ENCODE results near the gene TEC.

Gene TEC

GRCh38 chr4:48141048-48141447 lies 128.6 kb downstream of the TEC start:
- TF ChIP-seq EGR1 (IDR thresholded peaks at IDR 0.05) = no peak
- peak; percentile 55 for TF ChIP-seq RAD21 (IDR thresholded peaks at IDR 0.05; ENCODE audit: low read depth)

GRCh38 chr4:48139691-48140090 lies 129.9 kb downstream of the TEC start:
- TF ChIP-seq USF1 (IDR thresholded peaks at IDR 0.05) = no peak

- TF ChIP-seq EGR1 (IDR thresholded peaks at IDR 0.05) = no peak
- no peak for TF ChIP-seq EP300 (IDR thresholded peaks at IDR 0.05; ENCODE audit: borderline replicate concordance)
- no peak for TF ChIP-seq RAD21 (IDR thresholded peaks at IDR 0.05; ENCODE audit: low read depth)
- TF ChIP-seq MAX (IDR thresholded peaks at IDR 0.05) = no peak
- TF ChIP-seq REST (IDR thresholded peaks at IDR 0.05; ENCODE audit: low read depth) = no peak
- TF ChIP-seq CEBPB (IDR thresholded peaks at IDR 0.05) = no peak
- TF ChIP-seq YY1 (IDR thresholded peaks at IDR 0.05; ENCODE audit: low read depth) = no peak
- no peak for TF ChIP-seq TAF1 (IDR thresholded peaks at IDR 0.05; ENCODE audit: low read depth)
- no peak for TF ChIP-seq FOXM1 (IDR thresholded peaks at IDR 0.05; ENCODE audit: borderline replicate concordance, low read depth)
- no peak for TF ChIP-seq CREB1 (IDR thresholded peaks at IDR 0.05; ENCODE audit: low read depth)
These were observed 130.7 kb downstream of the TEC start for GRCh38 chr4:48138936-48139335.

GRCh38 chr4:48138511-48138910 lies 131.1 kb downstream of the TEC start:
- TF ChIP-seq RAD21 (IDR thresholded peaks at IDR 0.05; ENCODE audit: low read depth) = no peak
- no peak for TF ChIP-seq CREB1 (IDR thresholded peaks at IDR 0.05; ENCODE audit: low read depth)

GRCh38 chr4:48137846-48138245 lies 131.8 kb downstream of the TEC start:
- no peak for TF ChIP-seq CEBPB (IDR thresholded peaks at IDR 0.05)
- TF ChIP-seq REST (IDR thresholded peaks at IDR 0.05; ENCODE audit: low read depth) = no peak
- no peak for TF ChIP-seq EGR1 (IDR thresholded peaks at IDR 0.05)
- TF ChIP-seq FOXM1 (IDR thresholded peaks at IDR 0.05; ENCODE audit: borderline replicate concordance, low read depth) = no peak
- TF ChIP-seq TAF1 (IDR thresholded peaks at IDR 0.05; ENCODE audit: low read depth) = no peak
- TF ChIP-seq USF1 (IDR thresholded peaks at IDR 0.05) = no peak
- no peak for TF ChIP-seq CREB1 (IDR thresholded peaks at IDR 0.05; ENCODE audit: low read depth)
- TF ChIP-seq TCF12 (IDR thresholded peaks at IDR 0.05; ENCODE audit: low read depth) = no peak
- no peak for TF ChIP-seq TEAD4 (IDR thresholded peaks at IDR 0.05)
- no peak for TF ChIP-seq ZBTB7A (IDR thresholded peaks at IDR 0.05; ENCODE audit: low read depth)
- no peak for TF ChIP-seq EP300 (IDR thresholded peaks at IDR 0.05; ENCODE audit: borderline replicate concordance)
- no peak for TF ChIP-seq YY1 (IDR thresholded peaks at IDR 0.05; ENCODE audit: low read depth)
- no peak for TF ChIP-seq MAX (IDR thresholded peaks at IDR 0.05)
- no peak for TF ChIP-seq NFIC (IDR thresholded peaks at IDR 0.05)
- TF ChIP-seq RAD21 (IDR thresholded peaks at IDR 0.05; ENCODE audit: low read depth) = no peak

GRCh38 chr4:48134081-48134480 lies 135.6 kb downstream of the TEC start, which contains the start of gene TXK:
Gene TXK (minus strand): TSS chr4:48134250. CDS start chr4:48134170, 80 bp downstream.
- no peak for TF ChIP-seq NFIC (IDR thresholded peaks at IDR 0.05)
- TF ChIP-seq TEAD4 (IDR thresholded peaks at IDR 0.05) = no peak
- TF ChIP-seq FOXM1 (IDR thresholded peaks at IDR 0.05; ENCODE audit: borderline replicate concordance, low read depth) = no peak
- TF ChIP-seq REST (IDR thresholded peaks at IDR 0.05; ENCODE audit: low read depth) = no peak
- TF ChIP-seq EGR1 (IDR thresholded peaks at IDR 0.05) = no peak
- TF ChIP-seq CREB1 (IDR thresholded peaks at IDR 0.05; ENCODE audit: low read depth) = no peak
